RWPE2 (cell line): ENCODE data around the gene COX6A2.

ENCODE experiments used
- ATAC-seq: fragments of 200-7000 bp; cut with Tn5 transposase; 3 replicates; pipeline ENCODE4 v1.9.1; 2021; ENCODE audit warnings: low read depth
- DNase-seq: peaks from one replicate; pipeline ENCODE4 v3.0.0-alpha.2; 2020; ENCODE audit warnings: low spot score
- H3K27ac ChIP-seq: fragments of 450-650 bp; 2 replicates; pipeline ENCODE4 v1.5.1; 2017; ENCODE audit warnings: mild to moderate bottlenecking; ENCODE audit not compliant: poor library complexity, severe bottlenecking
- H3K27me3 ChIP-seq: fragments of 250-450 bp; sonication (Bioruptor Pico); 2 replicates; pipeline ENCODE4 v1.5.1; 2021; ENCODE audit warnings: mild to moderate bottlenecking, moderate library complexity; ENCODE audit not compliant: insufficient read depth, poor library complexity, severe bottlenecking
- H3K36me3 ChIP-seq: fragments of 250-450 bp; sonication (Bioruptor Pico); 2 replicates; pipeline ENCODE4 v1.5.1; 2020; ENCODE audit warnings: low read depth, mild to moderate bottlenecking, moderate library complexity
- H3K4me1 ChIP-seq: fragments of 250-450 bp; sonication (Bioruptor Pico); 2 replicates; pipeline ENCODE4 v1.5.1; 2021; ENCODE audit warnings: mild to moderate bottlenecking, moderate library complexity; ENCODE audit not compliant: insufficient read depth, poor library complexity, severe bottlenecking
- H3K4me3 ChIP-seq: fragments of 250-450 bp; sonication (Bioruptor Pico); 2 replicates; pipeline ENCODE4 v1.5.1; 2021; ENCODE audit warnings: mild to moderate bottlenecking, moderate library complexity; ENCODE audit not compliant: severe bottlenecking
- H3K9me3 ChIP-seq: fragments of 250-450 bp; sonication (Bioruptor Pico); 2 replicates; pipeline ENCODE4 v1.5.1; 2021; ENCODE audit warnings: mild to moderate bottlenecking, moderate library complexity; ENCODE audit not compliant: severe bottlenecking
- TF ChIP-seq, protein P1 (sequence below): fragments of 450-650 bp; IDR thresholded peaks from one replicate; pipeline ENCODE4 v1.5.1; 2017; ENCODE audit warnings: mild to moderate bottlenecking, moderate library complexity; ENCODE audit not compliant: poor library complexity, severe bottlenecking

The COX6A2 gene

DNA sequence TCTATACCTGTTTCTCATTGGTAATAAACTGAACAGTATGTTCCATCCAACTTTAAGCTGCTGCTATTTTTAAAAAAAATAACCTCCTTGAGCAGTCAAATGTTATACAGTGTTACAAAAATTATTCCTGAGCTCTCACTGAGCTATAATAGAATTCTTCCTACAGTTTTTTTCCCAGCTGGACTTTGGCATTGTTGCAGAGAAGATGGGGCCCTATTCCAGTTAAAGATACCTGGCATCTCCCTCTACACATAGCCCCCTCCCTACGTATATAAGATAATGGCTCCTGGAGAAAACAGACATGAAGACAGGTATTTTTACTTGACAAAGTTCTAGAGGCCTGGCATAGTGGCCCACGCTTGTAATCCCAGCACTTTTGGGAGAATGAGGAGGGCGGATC, 1.6 kb upstream of the COX6A2 start:
- Histone ChIP-seq H3K4me3 (no peak overlapping the region), H3K9me3 (no peaks in the 10 kb centered on the region), H3K27ac (no peak overlapping the region), H3K36me3 (no peaks in the 10 kb centered on the region), H3K4me1 (peaks cover 3% of the 10 kb centered on the region), H3K27me3 (no peaks in the 10 kb centered on the region)
- DNase-seq (no peak), ATAC-seq (no peak)
- TF ChIP-seq, protein P1, sequence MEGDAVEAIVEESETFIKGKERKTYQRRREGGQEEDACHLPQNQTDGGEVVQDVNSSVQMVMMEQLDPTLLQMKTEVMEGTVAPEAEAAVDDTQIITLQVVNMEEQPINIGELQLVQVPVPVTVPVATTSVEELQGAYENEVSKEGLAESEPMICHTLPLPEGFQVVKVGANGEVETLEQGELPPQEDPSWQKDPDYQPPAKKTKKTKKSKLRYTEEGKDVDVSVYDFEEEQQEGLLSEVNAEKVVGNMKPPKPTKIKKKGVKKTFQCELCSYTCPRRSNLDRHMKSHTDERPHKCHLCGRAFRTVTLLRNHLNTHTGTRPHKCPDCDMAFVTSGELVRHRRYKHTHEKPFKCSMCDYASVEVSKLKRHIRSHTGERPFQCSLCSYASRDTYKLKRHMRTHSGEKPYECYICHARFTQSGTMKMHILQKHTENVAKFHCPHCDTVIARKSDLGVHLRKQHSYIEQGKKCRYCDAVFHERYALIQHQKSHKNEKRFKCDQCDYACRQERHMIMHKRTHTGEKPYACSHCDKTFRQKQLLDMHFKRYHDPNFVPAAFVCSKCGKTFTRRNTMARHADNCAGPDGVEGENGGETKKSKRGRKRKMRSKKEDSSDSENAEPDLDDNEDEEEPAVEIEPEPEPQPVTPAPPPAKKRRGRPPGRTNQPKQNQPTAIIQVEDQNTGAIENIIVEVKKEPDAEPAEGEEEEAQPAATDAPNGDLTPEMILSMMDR, result no peak

DNA sequence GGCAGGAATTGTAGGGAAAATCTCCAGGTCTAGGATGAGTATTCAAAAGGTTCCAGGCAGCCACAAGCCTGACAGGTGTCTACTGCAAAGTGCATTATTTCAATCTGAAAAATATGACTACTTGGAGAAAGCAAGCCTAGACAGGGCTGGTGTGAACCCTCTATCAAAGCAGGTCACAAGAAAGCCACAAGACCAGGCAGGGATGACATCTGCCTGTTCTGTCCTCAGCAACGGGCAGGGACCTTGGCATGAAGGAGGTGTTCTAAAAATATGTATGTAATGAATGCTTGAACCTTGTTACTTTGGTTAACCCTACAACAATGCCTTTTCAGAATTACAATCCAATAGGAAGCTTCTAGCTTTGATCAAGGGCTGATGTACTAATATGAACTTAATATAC, 1.2 kb upstream of the COX6A2 start:
- ATAC-seq (no peak), DNase-seq (peak; percentile 3)
- Histone ChIP-seq H3K4me3 (no peak overlapping the region), H3K27me3 (no peaks in the 10 kb centered on the region), H3K9me3 (no peaks in the 10 kb centered on the region), H3K36me3 (no peaks in the 10 kb centered on the region), H3K27ac (no peak overlapping the region), H3K4me1 (peaks cover 3% of the 10 kb centered on the region)
- TF ChIP-seq, protein P1, result no peak

DNA sequence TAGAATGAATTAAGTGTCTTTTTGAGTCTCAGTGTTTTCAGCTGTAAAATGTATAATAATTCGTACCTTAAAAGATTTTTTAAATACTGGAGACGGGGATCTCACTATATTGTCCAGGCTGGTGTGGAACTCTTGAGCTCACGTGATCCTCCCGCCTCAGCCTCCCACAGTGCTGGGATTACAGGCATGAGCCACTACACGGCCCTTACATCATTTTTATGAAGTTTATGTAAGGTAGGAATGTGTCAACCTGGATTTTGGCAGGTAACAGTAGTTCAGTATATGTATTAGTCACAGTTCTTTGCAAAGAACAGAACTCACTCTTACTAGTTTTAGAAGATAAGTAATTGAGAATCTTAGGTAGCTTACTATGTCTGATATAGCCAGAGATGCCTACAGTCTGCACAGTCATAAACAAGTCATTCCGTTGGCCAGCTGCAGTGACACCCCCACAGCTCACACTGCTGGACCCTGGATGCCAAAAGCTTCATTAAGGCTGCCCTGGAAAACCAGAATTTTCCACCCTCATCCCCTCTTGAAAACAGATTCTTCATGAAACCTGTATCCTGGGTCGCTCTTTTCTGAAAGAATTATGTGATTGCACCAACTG, 583 bp upstream of the COX6A2 start:
- ATAC-seq, result peak; percentile 74
- Histone ChIP-seq H3K27me3 (no peaks in the 10 kb centered on the region), H3K4me3 (no peak overlapping the region), H3K27ac (no peak overlapping the region), H3K36me3 (no peaks in the 10 kb centered on the region), H3K4me1 (peaks cover 3% of the 10 kb centered on the region), H3K9me3 (no peaks in the 10 kb centered on the region)
- TF ChIP-seq, protein P1, result no peak
- peak; percentile 4 for DNase-seq

DNA sequence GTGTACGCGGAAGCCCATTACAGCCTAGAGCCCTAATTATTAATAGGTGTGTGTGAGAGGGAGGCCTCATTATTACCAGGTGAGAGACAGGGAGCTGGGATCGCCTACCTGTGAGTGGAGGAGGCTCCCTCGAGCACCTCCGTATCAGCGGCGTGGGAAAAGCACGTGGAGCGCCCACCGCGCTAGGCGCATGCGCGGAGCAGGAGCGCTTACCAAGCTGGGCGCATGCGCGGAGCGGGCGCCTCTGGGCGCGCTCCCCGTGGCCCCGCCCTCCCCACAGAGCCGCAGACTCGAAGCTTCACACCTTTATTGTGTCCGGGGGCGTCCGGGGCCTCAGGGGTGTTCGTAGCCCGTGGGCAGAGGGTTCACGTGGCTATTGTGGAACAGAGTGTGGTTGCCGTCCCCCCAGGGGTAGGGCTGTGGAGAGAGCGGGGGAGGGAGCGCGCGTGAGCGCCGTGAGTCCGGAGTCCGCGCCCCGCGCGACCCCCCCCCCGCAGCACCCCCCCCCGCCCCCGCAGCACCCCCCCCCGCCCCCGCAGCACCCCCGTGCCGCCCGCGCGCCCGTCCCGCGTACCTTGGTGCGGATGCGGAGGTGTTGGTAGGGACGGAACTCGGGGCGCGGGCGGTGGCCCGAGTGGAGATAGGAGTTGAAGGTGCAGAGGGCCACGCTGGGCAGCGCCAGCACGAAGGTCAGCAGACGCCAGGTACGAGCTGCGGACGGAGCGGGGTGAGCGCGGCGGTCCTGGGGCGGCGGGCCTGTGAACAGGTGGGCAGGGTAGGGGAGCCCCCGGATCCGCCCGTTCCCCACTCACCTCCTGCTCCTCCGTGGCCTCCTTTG, 500 bp downstream of the COX6A2 start:
- H3K4me3 ChIP-seq, result peak overlapping the region; percentile 29
- H3K27ac ChIP-seq, result no peak overlapping the region
- DNase-seq, result peak; percentile 61

More for the DNA sequence above, 500 bp downstream of the COX6A2 start:
- no peaks in the 10 kb centered on the region for H3K9me3 ChIP-seq
- H3K27me3 ChIP-seq, result no peaks in the 10 kb centered on the region
- ATAC-seq, result peak; percentile 28; the same call in 1 of the 3 replicates
- TF ChIP-seq, protein P1, result no peak
- H3K36me3 ChIP-seq, result no peaks in the 10 kb centered on the region
- peaks cover 3% of the 10 kb centered on the region for H3K4me1 ChIP-seq
